Measurements from ENCODE around the gene AGRN.
A peak's percentile ranks its signal among the peaks of the same experiment; 100 is the strongest.
"Not testable (repeated sequence)": the region's sequence is repeated elsewhere in the genome, so short reads cannot be mapped to it uniquely, and the experiment has no call there.

AGRN gene

DNA sequence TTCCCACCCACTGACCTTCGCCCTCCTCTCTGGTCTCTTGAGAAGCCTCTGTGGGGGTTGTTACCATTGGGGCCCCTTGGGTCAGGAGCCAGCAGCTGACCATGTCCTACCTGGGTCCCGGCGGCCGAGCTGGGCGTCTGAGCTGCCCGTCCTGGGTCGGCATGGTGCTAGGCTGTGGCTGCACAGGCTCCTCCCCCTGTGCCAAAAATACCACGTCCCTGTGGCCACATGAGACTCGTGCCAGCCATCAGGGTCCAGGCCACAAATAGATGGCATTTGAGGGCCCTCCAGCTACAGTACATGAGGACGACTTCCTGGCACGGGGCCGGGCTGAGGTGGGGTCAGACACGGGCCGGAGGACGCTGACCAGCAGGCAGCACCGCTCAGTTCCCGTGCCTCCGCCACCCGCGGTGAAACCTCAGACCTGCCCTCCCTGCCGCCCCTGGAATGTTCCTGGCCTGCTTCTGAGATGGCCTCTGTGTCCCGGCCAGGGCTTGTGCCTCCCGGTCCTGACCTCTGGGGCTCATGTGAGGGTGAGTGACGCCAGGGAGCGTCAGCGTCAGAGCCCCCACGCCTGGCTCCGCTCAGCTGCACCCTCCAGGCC, 37.9 kb upstream of the AGRN start, which contains the start of gene PERM1:
TSS of gene PERM1 (minus strand) at position 139 of the 604 bp plus-strand sequence. CDS start 1,064 bp downstream, outside the sequence.
- DNase-seq, result no peak

DNA sequence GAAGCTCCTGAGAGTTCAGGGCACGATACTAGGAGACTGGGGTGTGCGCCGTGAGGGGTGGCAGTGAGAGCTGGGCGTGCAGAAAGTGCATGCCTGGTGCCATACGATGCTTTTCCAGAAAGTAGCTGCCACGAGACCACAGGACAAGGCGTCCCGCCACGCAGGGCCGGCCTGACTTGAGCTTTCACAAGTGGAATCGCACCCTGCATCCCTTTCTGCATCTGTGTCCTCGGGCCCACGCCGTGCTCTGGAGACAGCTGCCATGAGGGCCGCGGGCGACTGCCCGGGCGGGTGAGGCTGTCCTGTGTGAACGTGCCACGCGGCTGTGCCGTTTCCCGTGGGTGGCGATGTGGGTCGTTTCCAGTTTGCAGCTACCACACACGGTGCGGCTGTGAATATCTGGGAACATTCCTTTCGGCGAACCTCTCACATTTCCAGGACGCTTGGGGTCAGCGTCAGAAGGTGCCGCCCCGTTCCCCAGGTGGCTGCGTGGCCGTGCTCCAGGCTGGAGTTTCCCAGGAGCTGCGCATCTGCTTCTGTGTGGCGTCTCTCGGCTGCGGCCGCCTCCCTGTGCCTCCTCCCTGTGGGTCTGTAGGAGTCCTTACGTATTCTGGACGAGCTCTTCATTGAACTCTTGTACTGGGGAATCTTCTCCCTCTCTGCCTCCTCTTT, 37.0 kb upstream of the AGRN start:
- DNase-seq, result no peak

DNA sequence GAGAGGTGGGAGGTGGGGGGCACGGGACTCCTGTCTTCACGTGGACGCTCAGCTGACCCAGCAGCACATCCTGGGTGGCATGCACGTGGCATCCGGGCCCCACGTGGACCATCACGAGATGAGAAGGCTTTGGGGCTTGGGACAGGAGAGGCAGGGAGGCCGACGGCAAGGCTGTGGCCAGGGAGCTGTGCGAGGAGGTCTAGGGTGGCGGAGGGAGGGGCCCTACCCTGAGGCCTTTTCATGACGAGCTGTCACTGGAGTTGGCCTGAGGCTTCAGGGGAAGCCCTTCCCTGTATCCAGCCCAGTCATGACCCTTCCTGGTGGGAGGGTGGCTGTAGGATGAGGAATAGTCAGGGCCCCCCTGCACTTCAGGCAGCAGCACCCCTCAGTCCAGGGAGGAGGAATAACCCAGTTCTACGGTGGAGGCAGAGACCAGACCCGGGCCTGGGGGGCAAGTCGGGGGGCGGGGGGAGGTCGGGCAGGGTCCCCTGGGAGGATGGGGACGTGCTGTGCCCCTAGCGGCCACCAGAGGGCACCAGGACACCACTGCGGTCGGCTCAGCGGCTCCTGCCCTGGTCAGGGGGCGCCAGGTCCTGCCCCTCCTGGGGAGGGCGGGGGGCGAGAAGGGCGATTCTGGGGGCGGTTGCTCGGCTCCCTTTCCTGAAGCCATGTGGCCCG, 36.0 kb upstream of the AGRN start:
- peak; percentile 59 for DNase-seq

DNA sequence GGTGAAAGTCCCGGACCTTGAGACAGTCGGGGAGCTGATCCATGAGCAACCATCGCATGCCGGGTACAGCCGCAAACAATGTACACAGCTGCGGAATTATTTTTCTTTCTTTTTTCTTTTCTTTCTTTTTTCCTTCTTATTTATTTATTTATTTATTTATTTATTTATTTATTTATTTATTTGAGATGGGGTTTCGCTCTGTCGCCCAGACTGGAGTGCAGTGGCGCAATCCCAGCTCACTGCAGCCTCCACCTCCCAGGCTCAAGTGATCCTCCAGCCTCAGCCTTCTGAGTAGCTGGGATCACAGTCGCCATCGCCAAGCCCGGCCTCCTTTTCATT, 35.5 kb upstream of the AGRN start:
- DNase-seq, result no peak

DNA sequence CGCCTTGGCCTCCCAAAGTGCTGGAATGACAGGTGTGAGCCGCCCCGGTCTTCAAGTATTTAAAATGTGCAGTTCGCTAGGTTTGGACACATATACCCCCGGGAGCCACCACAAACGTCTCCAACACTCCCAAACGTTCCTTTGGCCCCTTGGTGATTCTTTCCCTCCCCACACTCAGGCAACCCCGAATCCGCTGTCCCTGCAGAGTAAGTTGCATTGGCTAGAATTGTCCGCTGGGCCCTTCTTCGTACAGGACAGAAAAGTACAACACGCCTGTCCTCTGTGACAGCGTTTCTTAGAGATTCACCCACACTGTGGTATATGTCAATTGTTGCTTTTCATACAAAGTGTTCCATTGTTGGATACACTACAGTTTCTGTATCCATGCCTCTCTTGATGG, 34.8 kb upstream of the AGRN start:
- no peak for DNase-seq

DNA sequence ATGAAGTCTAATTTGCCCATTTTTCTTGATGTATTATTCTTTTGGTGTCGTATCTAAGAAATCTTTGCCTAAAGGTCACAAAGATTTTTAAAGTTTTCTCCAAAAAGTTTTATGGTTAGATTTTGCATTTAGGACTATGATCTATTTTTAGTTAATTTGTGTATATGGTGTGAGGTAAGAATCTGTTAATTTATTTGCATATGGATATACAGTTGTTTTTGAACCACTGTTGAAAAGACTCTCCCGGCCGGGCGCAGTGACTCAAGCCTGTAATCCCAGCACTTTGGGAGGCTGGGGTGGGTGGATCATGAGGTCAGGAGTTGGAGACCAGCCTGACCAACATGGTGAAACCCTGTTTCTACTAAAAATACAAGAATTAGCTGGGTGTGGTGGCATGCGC, 31.9 kb upstream of the AGRN start:
- DNase-seq, result not testable (repeated sequence)

DNA sequence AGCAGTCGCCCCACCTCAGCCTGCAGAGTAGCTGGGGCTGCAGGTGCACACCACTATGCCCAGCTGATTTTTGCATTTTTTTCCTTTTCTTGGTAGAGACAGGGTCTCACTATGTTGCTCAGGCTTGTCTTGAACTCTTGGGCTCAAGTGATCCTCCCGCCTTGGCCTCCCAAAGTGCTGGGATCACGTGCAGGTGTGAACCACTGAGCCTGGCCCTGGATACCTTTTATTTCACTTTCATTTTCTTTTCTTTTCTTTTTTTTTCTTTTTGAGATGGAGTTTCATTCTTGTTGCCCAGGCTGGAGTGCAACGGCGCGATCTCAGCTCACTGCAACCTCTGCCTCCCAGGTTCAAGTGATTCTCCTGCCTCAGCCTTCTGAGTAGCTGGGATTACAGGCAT, 28.6 kb upstream of the AGRN start:
- DNase-seq, result not testable (repeated sequence)

DNA sequence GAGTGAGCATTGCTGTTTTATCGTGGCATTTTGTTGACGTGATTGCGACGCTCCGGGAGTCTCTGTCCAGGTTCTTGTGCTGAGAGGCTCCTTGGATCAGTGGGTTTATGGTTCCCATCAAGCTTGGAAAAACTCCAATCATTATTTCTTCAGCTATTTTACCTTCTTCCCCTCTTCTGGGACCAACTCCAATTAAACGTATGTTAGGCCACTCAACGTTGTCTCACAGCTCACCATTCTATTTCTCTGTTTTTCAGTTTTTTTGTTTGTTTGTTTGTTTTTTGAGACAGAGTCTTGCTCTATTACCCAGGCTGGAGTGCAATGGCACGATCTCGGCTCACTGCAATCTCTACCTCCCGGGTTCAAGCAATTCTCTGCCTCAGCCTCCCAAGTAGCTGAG, 28.0 kb upstream of the AGRN start:
- DNase-seq, result no peak

DNA sequence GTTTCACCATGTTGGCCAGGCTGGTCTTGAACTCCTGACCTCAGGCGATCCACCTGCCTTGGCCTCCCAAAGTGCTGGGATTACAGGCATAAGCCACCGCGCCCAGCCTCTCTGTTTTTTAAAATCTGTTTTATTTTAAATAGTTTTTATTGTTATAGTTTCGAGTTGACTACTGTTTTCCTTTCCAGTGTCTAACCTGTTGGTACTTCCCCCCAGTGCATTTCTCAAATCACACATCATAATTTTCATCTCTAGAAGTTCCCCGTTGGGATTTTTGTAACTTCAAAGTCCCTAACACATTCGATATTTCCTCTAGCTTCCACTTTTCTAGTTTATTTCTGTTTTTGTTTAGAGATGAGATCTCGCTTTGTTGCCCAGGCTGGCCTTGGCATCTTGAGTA, 27.6 kb upstream of the AGRN start:
- no peak for DNase-seq

DNA sequence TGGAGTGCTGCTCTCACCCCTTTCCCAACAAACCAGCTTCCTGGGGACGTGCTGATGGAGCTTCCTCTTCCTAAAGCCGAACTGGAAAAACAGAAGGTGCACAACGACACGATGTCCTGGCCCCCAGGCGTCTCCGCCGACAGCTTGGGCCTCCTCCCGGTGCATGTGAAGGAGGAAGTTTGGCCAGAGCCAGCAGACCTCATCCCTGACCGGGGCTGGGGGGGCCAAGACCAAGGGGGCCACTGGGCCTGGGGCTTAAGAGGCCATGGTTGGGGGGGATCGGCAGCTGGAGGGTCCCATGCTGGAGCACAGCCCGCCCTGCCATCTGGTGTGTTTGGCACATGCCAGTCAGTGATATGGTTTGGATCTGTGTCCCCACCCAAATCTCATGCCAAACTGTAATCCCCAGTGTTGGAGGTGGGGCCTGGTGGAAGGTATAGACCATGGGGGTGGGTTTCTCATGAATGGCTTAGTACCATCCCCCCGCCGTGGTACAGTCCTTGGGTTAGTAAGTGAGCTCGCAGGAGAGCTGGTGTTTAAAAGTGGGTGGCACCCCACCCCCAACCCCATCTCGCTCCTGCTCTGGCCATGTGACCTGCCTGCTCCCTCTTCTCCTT, 26.4 kb upstream of the AGRN start:
- no peak for DNase-seq

DNA sequence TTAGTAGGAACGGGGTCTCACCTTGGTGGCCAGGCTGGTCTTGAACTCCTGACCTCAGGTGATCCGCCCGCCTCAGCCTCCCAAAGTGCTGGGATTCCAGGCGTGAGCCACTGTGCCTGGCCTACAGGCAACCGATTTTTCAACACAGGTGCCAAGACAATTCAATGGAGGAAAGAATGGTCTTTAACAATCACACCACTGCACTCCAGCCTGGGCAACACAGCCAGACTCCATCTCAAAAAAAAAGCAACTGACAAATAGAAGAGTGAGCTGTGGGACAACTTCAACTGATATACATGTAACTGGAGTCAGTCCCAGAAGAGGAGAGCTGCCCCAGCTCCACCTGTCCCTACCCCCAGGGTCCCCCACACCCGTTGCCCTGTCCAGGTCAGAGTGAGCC, 25.4 kb upstream of the AGRN start:
- DNase-seq, result not testable (repeated sequence)

DNA sequence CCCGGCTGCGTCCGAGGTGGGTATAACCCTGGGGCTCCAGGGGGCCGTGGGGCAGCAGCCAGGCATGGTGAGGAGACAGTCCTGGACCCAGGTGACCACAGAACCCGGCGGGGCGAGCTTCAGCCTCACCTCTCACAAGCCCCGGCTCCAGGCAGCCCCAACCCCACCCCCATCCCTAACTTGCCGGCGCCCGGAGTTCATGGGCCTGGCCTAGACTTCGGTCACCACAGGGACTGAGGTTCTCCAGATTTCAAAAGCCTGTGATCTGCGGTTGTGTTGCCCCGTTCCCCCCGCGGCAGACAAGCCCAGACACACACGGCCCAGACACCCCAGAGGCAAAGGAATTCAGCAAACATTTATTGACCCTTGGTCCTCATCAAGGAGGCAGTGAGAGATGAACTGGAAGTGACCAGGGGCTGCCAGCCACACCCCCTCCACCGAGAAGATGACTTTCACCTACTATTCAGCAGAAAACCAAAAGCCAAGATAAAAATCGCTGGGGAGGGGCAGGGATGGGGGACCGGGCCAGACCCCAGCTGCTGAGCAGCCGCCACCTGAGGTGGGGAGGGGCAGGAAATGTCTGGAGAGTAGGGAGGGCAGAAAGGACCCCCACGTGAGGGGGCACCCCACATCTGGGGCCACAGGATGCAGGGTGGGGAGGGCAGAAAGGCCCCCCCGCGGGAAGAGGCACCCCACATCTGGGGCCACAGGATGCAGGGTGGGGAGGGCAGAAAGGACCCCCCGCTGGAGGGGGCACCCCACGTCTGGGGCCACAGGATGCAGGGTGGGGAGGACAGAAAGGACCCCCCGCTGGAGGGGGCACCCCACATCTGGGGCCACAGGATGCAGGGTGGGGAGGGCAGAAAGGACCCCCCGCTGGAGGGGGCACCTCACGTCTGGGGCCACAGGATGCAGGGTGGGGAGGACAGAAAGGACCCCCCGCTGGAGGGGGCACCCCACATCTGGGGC, 24.0 kb upstream of the AGRN start:
- DNase-seq, result no peak

DNA sequence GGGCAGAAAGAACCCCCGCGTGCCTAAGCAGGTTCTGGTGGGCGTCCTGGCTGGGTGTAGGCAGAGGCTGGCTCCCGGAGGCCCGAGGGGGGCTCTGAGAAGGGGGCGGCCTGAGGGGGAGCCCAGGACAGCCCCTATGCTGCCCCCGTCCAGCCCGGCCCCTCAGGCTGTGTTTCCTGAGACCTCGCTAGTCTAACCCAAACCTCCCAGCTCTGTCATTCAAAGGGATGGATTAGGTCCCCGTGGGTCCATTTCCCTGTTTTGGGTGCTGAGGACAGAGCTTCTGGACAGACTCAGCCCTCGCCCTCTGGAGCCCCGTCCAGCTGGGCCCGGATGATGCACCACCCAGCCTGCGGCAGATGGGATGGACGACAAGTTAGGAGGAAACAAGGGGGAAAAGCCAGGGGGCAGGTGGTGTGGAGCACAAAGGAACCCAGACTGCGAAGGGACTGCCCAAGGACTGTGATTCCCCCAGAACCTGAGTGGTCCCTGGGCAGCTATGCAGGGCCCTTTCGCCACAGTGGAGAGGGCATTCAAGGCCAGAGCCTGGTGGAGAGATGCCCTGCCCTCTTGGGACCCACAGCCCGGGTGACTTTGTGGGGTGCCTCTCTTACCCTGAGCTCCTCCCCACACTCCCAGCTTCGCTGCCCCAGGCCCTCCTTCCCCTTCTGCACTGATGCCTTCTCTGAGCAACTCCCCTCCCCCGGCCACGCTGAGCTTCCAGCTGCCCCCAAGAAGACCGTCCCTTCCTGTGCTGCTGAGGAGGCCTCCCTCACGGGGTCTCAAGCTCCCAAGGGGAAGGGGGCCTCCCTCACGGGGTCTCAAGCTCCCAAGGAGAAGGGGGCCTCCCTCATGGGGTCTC, 22.8 kb upstream of the AGRN start:
- no peak for DNase-seq

DNA sequence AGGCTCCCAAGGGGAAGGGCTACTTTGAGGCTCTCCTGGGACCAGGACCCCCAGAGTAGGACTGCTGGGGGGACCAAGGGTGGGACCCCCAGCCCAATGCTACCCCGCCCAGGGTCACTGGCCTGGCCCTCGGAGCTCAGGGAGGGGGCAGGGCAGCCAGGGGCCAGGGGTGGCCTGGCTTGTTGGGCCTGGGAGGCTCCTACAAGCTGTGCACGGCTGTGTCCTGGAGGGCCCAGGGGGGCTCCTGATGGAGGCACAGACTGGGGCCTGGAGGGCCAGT, 22.3 kb upstream of the AGRN start:
- no peak for DNase-seq

DNA sequence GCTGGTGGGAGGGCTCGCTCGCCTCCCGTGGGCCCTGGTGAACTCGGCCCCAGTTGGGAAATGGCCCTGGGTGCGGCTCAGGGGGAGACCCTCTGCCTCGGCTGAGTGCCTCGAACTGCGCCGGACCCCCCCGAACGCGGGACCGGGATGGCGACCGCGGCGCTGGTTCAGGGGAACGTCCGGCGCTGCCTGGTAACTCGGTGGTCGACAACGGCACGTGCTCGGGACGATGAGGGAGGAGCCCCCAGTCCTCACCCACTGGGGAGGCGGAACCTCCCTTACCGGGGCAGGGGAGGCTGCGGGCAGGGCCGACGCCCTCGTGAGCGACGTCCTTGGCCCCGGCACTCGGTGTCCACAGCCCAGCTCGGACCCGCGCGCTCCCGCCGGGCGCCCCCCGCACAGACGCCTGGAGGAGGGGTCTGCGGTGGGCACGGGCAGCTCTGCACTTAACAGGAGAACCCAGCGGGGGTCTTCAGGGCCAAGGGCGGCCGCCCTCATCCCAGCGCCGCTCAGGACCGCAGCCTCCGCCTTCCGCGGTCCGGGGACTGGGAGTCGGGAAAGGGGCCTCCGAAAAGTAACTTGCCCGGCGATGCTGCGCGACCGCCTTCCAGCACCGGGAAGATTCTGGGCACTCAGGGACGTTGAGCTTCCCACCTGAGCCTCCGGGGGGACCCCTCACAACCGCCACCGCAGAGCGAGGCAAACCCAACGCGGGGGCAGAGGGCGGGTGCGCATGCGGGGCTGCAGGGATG, 21.8 kb upstream of the AGRN start:
- DNase-seq, result no peak

DNA sequence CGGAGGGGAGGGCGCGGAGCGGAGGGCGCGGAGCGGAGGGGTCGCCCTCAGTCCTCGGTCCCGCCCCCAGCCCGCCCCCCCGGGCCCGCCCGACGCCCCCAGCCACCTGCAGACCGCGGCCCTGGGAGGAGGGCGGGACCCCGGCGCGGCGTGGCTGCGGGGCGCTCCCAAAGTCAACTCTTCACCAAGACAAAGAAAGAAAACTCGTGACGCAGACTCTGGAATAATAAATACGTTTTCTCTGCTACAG, 21.2 kb upstream of the AGRN start:
- no peak for DNase-seq

DNA sequence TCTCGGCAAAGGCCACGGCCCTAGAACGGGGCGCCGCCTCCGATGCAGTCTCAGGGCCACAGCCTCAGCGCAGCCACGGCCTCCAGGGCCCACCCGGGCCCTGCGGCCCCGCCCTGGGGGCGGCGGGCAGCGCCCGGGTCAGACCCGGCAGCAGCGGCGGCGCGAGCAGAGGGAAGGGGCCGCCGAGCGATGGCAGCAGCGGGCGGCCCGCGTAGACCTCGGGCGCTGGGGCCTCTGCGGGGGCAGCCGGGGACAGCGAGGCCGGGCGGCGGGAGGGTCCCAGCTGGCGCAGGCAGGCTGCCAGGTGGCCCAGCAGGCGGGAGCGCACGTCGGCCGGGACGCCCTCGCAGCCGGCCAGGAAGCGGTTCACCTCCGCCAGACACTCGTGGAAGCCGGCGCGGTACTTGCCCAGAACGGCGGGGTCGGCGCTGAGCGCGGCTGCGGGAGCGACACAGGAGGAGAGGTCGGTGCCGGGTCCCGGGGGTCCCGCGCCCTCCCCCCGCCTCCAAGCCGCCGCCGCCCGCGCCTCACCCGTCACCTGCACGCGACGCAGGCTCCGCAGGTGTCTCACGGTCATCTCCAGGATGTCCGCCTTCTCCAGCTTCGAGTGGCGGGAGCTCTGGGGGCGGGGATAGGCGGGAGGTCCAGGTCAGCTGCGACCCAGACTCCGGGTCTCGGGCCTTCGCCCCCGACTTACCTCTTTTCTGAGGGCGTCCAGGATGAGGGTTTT, 20.8 kb upstream of the AGRN start:
- peak; percentile 68 for DNase-seq

DNA sequence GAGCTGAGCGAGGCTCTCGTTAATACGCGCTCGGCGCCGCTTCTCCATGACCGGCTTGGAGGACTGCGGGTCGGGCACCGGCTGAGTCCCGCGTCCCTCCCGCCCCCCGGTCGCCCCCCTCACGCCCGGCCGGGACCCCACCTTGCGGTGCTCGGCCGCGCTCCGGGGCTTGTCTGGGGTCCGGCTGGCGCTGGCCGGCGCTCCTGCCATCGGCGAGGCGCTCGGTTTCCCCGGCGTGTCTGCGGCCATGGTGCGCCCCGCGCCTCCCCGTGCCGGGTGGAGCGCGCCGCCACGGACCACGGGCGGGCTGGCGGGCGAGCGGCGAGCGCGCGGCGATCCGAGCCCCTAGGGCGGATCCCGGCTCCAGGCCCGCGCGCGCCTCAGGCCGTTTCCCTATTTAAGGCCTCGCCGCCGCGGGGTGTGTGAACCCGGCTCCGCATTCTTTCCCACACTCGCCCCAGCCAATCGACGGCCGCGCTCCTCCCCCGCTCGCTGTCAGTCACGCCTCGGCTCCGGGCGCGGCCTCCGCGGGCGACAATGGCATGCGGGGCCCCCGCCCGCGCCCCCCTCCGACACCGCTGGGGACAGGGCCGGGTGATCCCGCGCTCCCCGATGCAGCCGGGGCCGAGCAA, 20.1 kb upstream of the AGRN start, which contains the start of gene HES4:
TSS of gene HES4 (minus strand) at position 373 of the 632 bp plus-strand sequence. CDS start at position 249, 124 bp downstream.
- peak; percentile 91 for DNase-seq

DNA sequence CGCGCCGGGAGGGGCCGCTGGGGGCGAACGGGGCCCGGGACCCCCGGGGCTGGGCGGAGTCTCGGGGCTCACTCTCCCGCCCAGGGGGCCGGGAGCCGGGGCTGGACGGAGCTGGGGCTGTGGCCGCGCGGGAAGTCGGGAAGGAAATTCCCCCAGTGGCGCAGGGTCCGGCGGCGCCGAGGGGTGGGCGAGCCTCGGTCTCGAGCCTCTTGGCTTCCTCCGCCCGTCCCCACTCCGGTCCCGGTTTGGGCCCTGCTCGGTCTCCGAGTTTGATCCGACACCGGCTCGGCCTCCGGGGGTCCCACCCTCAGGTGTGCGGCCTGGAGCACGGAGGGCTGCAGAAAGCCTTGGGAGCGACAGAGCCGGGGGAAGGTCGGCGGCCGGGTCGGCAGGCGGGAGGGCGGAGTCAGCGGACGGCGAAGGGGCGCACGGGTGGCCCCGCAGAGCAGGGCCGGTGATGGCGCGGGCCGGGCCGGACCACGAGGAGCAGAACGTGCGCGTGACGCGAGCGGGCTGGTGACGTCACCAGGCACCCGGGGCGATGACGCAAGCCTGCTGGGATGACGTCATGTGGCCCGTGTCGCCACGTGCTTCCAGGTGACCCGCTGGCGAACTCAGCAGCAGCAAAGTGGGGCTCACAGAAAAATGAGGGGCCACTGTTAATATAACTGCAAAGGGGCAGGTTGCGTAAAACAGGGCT, 19.4 kb upstream of the AGRN start:
- peak; percentile 67 for DNase-seq

All from NCI-H82 (cell line).